ENCODE data around the gene VRK2.
"Not testable (repeated sequence)": the region's sequence is repeated elsewhere in the genome, so short reads cannot be mapped to it uniquely, and the experiment has no call there.

Gene VRK2

DNA sequence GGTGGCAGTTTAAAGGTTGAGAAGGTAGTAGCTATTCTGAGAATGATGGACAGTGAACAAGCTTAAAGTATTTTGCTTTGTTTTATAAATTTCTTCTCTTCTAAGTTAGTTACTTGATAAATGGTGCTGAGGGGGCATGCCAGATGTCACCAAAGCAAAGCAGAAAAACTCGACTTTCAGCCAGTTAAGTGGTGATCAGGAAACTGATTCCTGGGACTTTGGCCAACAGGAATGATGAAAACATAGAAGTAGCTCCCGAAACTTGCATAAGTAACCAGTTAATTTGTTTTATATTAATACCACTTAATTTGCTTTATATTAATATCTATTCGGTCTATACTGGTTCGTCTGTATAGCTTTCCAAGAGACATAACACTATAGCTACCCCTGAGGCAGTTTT is 111.9 kb downstream of the VRK2 start:
- DNase-seq (ENCODE audit: low read depth in 2 of 2), result no peak

DNA sequence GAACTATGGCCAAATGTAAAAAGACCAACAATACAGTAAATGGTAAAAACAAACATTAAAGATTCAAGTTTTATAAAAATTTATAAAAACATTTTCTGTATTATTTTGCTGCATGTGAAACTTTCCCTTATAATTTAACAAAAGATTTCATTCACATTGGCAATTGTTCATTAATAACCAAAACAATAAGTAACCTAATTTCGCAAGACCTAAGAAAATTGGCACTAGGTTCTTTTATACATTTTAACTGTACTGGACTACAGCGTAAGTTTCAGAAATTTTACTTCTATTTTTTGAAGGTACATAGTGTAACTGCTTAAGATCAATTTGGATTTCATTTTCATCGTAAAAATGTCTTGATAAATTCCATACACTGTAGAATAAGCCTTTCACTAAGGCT is 117.3 kb downstream of the VRK2 start:
- DNase-seq (ENCODE audit: low read depth in 2 of 2), result no peak

GRCh38 chr2:58168130-58168529 is 121.5 kb downstream of the VRK2 start:
- not testable (repeated sequence) for DNase-seq (ENCODE audit: low read depth in 2 of 2)

DNA sequence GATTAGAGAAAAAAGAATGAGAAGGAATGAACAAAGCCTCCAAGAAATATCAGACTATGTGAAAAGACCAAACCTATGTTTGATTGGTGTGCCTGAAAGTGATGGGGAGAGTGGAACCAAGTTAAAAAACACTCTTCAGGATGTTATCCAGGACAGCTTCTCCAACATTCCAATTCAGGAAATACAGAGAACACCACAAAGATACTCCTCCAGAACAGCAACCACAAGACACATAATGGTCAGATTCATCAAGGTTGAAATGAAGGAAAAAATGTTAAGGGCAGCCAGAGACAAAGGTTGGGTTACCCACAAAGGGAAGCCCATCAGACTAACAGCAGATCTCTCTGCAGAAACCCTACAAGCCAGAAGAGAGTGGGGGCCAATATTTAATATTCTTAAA is 123.2 kb downstream of the VRK2 start:
- DNase-seq (ENCODE audit: low read depth in 2 of 2), result not testable (repeated sequence)

- DNase-seq (ENCODE audit: low read depth in 2 of 2), result not testable (repeated sequence)
These were observed 123.8 kb downstream of the VRK2 start for GRCh38 chr2:58170334-58170933.

GRCh38 chr2:58171831-58172230 is 125.2 kb downstream of the VRK2 start:
- not testable (repeated sequence) for DNase-seq (ENCODE audit: low read depth in 2 of 2)

GRCh38 chr2:58177187-58177586 is 130.6 kb downstream of the VRK2 start:
- DNase-seq (ENCODE audit: low read depth in 2 of 2), result not testable (repeated sequence)

DNA sequence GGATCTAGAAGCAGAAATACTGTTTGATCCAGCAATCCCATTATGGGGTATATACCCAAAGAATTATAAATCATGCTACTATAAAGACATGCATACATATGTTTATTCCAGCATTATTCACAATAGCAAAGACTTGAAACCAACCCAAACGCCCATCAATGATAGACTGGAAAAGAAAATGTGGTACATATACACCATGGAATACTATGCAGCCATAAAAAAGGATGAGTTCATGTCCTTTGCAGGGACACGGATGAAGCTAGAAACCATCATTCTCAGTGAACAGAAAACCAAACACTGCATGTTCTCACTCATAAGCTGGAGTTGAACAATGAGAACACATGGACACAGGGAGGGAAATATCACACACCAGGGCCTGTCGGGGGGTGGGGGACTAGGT is 133.6 kb downstream of the VRK2 start:
- not testable (repeated sequence) for DNase-seq (ENCODE audit: low read depth in 2 of 2)

- no peak for DNase-seq (ENCODE audit: low read depth in 2 of 2)
These were observed 134.0 kb downstream of the VRK2 start for GRCh38 chr2:58180635-58181034.

- no peak for DNase-seq (ENCODE audit: low read depth in 2 of 2)
These were observed 135.9 kb downstream of the VRK2 start for GRCh38 chr2:58182527-58182926.

- no peak for DNase-seq (ENCODE audit: low read depth in 2 of 2)
These were observed 139.9 kb downstream of the VRK2 start for GRCh38 chr2:58186501-58186900.

DNA sequence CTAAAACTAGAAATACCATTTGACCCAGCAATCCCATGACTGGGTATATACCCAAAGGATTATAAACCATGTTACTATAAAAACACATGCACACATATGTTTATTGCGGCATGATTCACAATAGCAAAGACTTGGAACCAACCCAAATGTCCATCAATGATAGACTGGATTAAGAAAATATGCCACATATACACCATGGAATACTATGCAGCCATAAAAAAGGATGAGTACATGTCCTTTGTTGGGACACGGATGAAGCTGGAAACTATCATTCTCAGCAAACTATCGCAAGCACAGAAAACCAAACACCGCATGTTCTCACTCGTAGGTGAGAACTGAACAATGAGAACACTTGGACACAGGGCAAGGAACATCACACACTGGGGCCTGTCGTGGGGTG is 140.4 kb downstream of the VRK2 start:
- DNase-seq (ENCODE audit: low read depth in 2 of 2), result not testable (repeated sequence)

DNA sequence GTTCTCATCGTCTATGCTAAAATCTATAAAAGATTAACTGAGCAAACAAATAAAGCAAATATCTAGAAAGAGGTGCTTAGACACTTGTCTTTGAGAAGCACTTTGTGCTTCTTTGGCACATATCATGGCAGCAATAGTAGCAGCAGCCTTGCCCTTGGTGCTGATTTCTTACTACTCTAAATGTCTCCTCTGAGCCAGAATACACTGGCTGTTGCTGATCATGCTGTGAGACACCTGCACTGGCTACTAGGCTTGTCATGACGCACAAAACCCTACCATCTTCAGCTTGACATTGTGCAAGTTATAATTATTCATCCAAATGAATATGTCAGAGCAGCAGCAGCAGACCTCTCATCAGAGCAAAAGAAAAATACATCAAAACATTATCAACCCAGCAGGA is 147.9 kb downstream of the VRK2 start:
- no peak for DNase-seq (ENCODE audit: low read depth in 2 of 2)

GRCh38 chr2:58195662-58196061 is 149.1 kb downstream of the VRK2 start:
- no peak for DNase-seq (ENCODE audit: low read depth in 2 of 2)

DNA sequence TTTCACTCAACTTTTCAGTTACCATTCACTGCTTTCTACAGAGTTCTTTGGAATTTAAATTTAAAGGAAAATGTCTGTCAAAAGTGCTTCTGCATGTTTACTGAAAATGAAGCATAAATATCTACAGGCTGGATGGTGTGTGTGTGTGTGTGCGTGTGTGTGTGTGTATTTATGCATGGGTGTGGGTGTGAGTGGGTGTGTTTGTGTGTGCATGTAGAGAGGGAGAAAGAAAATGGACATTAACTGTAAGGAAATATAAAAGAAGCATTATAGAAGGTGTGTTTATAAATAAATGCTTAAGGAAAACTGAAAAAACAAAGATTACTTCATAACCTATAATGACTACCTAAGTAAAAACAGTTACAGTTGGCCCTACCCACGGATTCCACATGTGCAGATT is 151.3 kb downstream of the VRK2 start:
- no peak for DNase-seq (ENCODE audit: low read depth in 2 of 2)

DNA sequence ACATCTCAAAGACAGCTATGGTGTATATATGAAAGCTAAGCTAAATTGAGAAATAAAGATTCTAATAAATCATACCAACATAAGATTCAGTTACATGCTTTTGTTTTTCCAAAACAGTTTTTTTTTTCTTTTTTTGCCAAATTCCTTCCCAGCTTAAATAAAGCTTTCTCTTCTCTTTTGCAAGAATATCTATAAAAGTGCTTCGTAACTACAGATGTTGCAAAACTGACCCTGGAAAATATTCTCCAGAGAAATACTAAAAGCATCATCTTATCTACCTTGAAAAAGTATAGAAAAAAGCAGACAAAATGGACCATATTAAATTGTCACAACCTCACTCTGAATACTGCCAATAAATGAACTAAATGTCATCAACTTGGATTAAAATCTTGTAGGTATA is 155.8 kb downstream of the VRK2 start:
- no peak for DNase-seq (ENCODE audit: low read depth in 2 of 2)

GRCh38 chr2:58203018-58203417 is 156.4 kb downstream of the VRK2 start:
- DNase-seq (ENCODE audit: low read depth in 2 of 2), result no peak

DNA sequence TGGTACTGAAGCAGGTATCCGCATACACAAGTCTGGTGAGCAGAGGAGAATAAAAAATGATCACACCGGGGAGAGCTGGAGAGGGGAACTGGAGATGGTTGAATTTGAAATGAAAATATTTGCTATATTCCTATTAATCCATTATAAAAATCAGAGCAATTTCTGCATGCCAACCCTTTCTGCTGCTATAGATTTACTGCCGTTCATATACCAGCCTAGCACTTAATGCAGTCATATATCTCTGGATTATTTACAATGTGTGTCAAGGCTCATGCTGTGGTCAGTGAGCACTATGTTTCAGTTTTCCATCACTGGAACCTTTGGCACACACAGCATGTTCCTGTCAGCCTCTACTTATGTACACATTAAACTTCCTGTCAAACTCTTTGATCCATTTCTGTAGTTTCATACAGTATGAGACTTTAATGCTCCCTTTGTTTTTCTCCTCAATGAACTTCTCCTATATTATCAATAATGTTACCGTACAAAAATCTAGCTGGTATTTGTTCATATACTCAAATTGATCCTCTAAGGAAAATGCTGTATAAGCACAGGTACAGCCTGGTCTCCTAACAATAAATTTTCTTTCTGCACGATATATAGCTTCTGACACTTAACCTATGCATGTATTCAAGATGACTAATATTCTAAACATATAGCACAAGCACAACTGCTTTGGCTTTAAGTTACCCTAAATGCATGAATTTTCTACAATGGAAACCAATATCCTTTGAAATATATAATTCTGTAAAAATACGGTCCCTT is 157.8 kb downstream of the VRK2 start:
- DNase-seq (ENCODE audit: low read depth in 2 of 2), result no peak

DNA sequence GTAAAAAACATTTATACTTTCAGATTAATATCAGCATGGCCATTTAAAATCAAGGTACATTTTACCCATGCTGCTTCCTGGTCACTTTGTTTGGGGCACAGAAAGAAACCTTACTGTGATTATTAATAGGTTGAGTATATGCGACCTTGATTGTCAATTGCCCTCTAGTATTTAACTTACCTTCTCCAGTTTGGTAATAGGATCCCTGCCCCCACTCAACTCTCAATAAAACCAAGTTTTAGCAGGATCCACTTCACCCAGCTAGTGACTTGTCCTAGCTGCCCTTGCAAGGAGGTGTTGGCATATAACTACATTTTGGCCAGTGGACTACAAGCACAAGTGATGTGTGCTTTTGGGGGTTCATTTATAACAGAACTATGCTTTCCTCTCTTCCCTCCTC is 160.2 kb downstream of the VRK2 start:
- DNase-seq (ENCODE audit: low read depth in 2 of 2), result no peak

DNA sequence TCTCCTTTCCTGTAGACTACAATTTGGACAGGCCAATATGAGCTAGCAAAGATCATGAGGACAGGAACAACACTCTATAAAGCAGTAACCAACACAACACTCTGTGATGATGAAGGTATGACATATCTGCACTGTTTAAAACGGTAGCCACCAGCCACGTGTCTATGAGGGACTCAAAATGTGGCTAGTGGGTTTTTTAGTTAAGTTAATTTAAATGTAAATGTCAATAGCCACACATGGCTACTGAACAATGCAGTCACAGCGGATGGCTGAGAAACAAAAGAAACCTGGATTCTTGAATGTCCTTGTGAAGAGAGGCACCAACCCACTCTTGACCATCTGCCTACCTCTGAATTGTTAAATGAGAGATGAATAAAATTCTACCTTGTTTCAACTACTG is 160.6 kb downstream of the VRK2 start:
- DNase-seq (ENCODE audit: low read depth in 2 of 2), result no peak

Measured in activated CD8-positive, alpha-beta memory T cell treated with anti-CD3 and anti-CD28 coated beads for 4 hours (primary cell).